ENCODE measurements around the gene ATP8B3. TPM values are rescaled to one million over a fixed set of nuclear protein-coding genes. Genes with fewer than 3 reads are reported as not detected.

ATP8B3 gene
- total and polyA plus RNA-seq, 2 experiments from 2014 or later: 2.1 to 6.0 TPM

DNA sequence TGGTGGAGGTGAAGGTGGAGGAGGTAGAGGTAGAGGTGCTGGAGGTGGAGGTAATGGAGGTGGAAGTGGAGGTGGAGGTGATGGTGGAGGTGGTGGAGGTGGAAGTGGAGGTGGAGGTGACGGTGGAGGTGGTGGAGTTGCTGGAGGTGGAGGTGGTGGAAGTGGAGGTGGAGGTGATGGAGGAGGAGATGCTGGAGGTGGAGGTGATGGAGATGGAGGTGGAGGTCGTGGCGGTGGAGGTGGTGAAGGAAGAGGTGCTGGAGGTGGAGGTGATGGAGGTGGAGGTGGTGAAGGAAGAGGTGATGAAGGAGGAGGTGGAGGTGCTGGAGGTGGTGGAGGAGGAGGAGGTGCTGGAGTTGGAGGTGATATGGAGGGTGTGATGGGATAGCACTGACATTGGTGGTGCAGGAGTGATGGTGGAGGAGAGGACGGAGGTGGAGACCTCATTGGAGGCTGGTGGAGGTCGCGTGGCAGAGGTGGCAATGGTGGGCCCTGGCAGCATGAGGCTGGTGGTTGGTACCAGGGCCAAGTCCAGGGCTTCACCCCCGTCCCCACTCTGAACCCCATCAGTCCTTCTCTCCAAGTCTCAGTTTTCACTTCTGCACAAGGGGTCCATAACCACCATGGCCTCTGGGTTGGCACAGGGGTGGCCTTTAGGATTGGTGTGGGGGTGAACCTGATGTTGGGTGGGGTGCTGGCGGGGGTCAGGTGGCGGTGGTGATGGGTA lies 43.0 kb downstream of the ATP8B3 start:
- H3K4me3 Mint-ChIP-seq: no peak overlapping the region
- H3K4me3 ChIP-seq: peak overlapping the region; percentile 32; the same call in 1 of the 2 replicates
- peak overlapping the region; percentile 48; the same call in 1 of the 2 replicates for H3K4me2 ChIP-seq
- H4K20me1 ChIP-seq (replicated peaks; ENCODE audit: insufficient read depth): no peaks in the 10 kb centered on the region
- no peaks in the 10 kb centered on the region for H3F3A ChIP-seq (replicated peaks; ENCODE audit: low read depth)
- no peak for DNase-seq (ENCODE audit: low spot score)
- no peak for ATAC-seq
- peaks cover 98% of the 10 kb centered on the region for H3K27me3 ChIP-seq (ENCODE audit: insufficient read depth)
- H3K36me3 Mint-ChIP-seq (ENCODE audit: low read depth): no peaks in the 10 kb centered on the region
- H3K4me1 ChIP-seq (ENCODE audit: insufficient read depth): peaks cover 16% of the 10 kb centered on the region
- peaks cover 3% of the 10 kb centered on the region; the same call in 1 of the 3 replicates for H3K4me1 Mint-ChIP-seq
- H3K27me3 Mint-ChIP-seq (ENCODE audit: insufficient read depth, low read depth, poor library complexity): peaks cover 81% of the 10 kb centered on the region
- H2AFZ ChIP-seq: no peak overlapping the region
- no peaks in the 10 kb centered on the region for H3K9me2 ChIP-seq (ENCODE audit: insufficient read depth)
- H3K27ac Mint-ChIP-seq: no peak overlapping the region
- H3K36me3 ChIP-seq (ENCODE audit: insufficient read depth): no peaks in the 10 kb centered on the region
- no peak for TF ChIP-seq STAT1 (IDR thresholded peaks at IDR 0.05; ENCODE audit: unreplicated experiment)
- TF ChIP-seq, protein P1, sequence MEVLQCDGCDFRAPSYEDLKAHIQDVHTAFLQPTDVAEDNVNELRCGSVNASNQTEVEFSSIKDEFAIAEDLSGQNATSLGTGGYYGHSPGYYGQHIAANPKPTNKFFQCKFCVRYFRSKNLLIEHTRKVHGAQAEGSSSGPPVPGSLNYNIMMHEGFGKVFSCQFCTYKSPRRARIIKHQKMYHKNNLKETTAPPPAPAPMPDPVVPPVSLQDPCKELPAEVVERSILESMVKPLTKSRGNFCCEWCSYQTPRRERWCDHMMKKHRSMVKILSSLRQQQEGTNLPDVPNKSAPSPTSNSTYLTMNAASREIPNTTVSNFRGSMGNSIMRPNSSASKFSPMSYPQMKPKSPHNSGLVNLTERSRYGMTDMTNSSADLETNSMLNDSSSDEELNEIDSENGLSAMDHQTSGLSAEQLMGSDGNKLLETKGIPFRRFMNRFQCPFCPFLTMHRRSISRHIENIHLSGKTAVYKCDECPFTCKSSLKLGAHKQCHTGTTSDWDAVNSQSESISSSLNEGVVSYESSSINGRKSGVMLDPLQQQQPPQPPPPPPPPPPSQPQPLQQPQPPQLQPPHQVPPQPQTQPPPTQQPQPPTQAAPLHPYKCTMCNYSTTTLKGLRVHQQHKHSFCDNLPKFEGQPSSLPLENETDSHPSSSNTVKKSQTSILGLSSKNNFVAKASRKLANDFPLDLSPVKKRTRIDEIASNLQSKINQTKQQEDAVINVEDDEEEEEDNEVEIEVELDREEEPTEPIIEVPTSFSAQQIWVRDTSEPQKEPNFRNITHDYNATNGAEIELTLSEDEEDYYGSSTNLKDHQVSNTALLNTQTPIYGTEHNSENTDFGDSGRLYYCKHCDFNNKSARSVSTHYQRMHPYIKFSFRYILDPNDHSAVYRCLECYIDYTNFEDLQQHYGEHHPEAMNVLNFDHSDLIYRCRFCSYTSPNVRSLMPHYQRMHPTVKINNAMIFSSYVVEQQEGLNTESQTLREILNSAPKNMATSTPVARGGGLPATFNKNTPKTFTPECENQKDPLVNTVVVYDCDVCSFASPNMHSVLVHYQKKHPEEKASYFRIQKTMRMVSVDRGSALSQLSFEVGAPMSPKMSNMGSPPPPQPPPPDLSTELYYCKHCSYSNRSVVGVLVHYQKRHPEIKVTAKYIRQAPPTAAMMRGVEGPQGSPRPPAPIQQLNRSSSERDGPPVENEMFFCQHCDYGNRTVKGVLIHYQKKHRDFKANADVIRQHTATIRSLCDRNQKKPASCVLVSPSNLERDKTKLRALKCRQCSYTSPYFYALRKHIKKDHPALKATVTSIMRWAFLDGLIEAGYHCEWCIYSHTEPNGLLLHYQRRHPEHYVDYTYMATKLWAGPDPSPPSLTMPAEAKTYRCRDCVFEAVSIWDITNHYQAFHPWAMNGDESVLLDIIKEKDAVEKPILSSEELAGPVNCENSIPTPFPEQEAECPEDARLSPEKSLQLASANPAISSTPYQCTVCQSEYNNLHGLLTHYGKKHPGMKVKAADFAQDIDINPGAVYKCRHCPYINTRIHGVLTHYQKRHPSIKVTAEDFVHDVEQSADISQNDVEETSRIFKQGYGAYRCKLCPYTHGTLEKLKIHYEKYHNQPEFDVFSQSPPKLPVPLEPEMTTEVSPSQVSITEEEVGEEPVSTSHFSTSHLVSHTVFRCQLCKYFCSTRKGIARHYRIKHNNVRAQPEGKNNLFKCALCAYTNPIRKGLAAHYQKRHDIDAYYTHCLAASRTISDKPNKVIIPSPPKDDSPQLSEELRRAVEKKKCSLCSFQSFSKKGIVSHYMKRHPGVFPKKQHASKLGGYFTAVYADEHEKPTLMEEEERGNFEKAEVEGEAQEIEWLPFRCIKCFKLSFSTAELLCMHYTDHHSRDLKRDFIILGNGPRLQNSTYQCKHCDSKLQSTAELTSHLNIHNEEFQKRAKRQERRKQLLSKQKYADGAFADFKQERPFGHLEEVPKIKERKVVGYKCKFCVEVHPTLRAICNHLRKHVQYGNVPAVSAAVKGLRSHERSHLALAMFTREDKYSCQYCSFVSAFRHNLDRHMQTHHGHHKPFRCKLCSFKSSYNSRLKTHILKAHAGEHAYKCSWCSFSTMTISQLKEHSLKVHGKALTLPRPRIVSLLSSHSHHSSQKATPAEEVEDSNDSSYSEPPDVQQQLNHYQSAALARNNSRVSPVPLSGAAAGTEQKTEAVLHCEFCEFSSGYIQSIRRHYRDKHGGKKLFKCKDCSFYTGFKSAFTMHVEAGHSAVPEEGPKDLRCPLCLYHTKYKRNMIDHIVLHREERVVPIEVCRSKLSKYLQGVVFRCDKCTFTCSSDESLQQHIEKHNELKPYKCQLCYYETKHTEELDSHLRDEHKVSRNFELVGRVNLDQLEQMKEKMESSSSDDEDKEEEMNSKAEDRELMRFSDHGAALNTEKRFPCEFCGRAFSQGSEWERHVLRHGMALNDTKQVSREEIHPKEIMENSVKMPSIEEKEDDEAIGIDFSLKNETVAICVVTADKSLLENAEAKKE (CRISPR knock-in tag; IDR thresholded peaks at IDR 0.05): peak; percentile 14; the same call in 1 of the 2 replicates
- H3K9me3 Mint-ChIP-seq: peaks cover 25% of the 10 kb centered on the region
- H3K27ac ChIP-seq (ENCODE audit: low read depth): no peak overlapping the region
- H3K79me2 ChIP-seq (replicated peaks; ENCODE audit: insufficient read depth): no peaks in the 10 kb centered on the region

DNA sequence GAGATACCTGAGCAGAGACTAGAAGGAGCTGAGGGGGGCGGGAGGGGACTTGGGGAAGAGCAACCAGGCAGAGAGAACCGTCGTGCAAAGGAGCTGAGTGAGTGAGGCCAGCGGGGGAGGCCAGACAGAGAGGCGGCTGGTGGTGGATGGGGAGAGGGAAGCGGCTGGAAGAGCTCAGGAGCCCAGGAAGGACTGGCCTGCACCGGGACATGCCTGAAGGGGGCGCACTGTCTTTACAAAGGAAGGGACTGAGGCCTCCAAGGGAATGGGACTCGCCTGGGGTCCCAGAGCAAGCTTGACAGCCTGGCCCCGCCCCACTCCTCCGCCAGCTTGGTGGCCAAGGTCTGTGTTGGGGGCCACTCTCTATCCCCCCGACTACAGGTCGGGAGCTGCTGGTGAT lies 43.8 kb downstream of the ATP8B3 start:
- H3K9me2 ChIP-seq (ENCODE audit: insufficient read depth): no peaks in the 10 kb centered on the region
- H3K27ac ChIP-seq (ENCODE audit: low read depth): no peak overlapping the region
- TF ChIP-seq, protein P2, sequence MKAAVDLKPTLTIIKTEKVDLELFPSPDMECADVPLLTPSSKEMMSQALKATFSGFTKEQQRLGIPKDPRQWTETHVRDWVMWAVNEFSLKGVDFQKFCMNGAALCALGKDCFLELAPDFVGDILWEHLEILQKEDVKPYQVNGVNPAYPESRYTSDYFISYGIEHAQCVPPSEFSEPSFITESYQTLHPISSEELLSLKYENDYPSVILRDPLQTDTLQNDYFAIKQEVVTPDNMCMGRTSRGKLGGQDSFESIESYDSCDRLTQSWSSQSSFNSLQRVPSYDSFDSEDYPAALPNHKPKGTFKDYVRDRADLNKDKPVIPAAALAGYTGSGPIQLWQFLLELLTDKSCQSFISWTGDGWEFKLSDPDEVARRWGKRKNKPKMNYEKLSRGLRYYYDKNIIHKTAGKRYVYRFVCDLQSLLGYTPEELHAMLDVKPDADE (IDR thresholded peaks at IDR 0.05): no peak
- TF ChIP-seq, protein P3, sequence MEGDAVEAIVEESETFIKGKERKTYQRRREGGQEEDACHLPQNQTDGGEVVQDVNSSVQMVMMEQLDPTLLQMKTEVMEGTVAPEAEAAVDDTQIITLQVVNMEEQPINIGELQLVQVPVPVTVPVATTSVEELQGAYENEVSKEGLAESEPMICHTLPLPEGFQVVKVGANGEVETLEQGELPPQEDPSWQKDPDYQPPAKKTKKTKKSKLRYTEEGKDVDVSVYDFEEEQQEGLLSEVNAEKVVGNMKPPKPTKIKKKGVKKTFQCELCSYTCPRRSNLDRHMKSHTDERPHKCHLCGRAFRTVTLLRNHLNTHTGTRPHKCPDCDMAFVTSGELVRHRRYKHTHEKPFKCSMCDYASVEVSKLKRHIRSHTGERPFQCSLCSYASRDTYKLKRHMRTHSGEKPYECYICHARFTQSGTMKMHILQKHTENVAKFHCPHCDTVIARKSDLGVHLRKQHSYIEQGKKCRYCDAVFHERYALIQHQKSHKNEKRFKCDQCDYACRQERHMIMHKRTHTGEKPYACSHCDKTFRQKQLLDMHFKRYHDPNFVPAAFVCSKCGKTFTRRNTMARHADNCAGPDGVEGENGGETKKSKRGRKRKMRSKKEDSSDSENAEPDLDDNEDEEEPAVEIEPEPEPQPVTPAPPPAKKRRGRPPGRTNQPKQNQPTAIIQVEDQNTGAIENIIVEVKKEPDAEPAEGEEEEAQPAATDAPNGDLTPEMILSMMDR (conservative IDR thresholded peaks at IDR 0.05; ENCODE audit: low read depth in 2 of 2): peak; percentile 64 to 84
- H2AFZ ChIP-seq: no peak overlapping the region
- H3K4me2 ChIP-seq: no peak overlapping the region; the same call in 1 of the 2 replicates
- no peak overlapping the region for H3K27ac Mint-ChIP-seq
- no peaks in the 10 kb centered on the region for H3K36me3 Mint-ChIP-seq (ENCODE audit: low read depth)
- peaks cover 81% of the 10 kb centered on the region for H3K27me3 Mint-ChIP-seq (ENCODE audit: insufficient read depth, low read depth, poor library complexity)
- no peak overlapping the region for H3K4me3 Mint-ChIP-seq
- H3K36me3 ChIP-seq (ENCODE audit: insufficient read depth): no peaks in the 10 kb centered on the region
- 0 out of 2 replicates have a peak, but pooled peaks cover 2% of the 10 kb centered on the region for H3F3A ChIP-seq (replicated peaks; ENCODE audit: low read depth)
- peaks cover 30% of the 10 kb centered on the region for H3K9me3 Mint-ChIP-seq
- 0 out of 2 replicates have a peak overlapping the region, but pooled peaks have one; percentile 12 for H3K4me3 ChIP-seq
- H3K27me3 ChIP-seq (ENCODE audit: insufficient read depth): peaks cover 98% of the 10 kb centered on the region
- H3K79me2 ChIP-seq (replicated peaks; ENCODE audit: insufficient read depth): no peaks in the 10 kb centered on the region
- DNase-seq (ENCODE audit: low spot score) (peak; percentile 93), ATAC-seq (peak; percentile 77)
- H3K4me1 ChIP-seq (ENCODE audit: insufficient read depth): peaks cover 16% of the 10 kb centered on the region
- H4K20me1 ChIP-seq (replicated peaks; ENCODE audit: insufficient read depth): peaks cover 3% of the 10 kb centered on the region; the same call in 1 of the 2 replicates
- peaks cover 6% of the 10 kb centered on the region; the same call in 1 of the 3 replicates for H3K4me1 Mint-ChIP-seq

Data from GM23338 (cell line).